OCI-LY1 (cell line): ENCODE results near the gene E4F1.

Experiments
- CTCF ChIP-seq: fragments of 200-600 bp; sonication (generic), shearing (Covaris generic); IDR thresholded peaks from 2 replicates; pipeline ENCODE4 v1.5.1; 2017; ENCODE audit warnings: mild to moderate bottlenecking, antibody characterized with exemption, low read length, moderate library complexity, mixed read lengths
- EZH2 ChIP-seq: fragments of 200-600 bp; sonication (generic), shearing (Covaris generic); IDR thresholded peaks from 2 replicates; pipeline ENCODE4 v1.8.0; 2017; ENCODE audit warnings: borderline replicate concordance, mixed run types, mild to moderate bottlenecking, antibody characterized with exemption, low read length, moderate library complexity, mixed read lengths

- no peak for TF ChIP-seq CTCF
- no peak for TF ChIP-seq EZH2
Measured at GRCh38 chr16:2244926-2245795, 21.8 kb downstream of the E4F1 start.
